SK-N-SH (cell line): Measurements from ENCODE around the gene TTC23.

ENCODE experiments used
- CHD2 ChIP-seq: fragments of 150-350 bp; IDR thresholded peaks from 2 replicates; pipeline ENCODE4 v1.6.1; 2018; ENCODE audit warnings: low read length; ENCODE audit not compliant: partially characterized antibody
- EP300 ChIP-seq, 2 experiments: IDR thresholded peaks; 2 replicates each; pipeline versions ENCODE4 v1.4.0 to v1.6.1; 2012; ENCODE audit warnings: borderline replicate concordance in 1 of 2, low read depth in 1 of 2, low read length in 1 of 2
- FOXM1 ChIP-seq: IDR thresholded peaks from 2 replicates; pipeline ENCODE4 v1.4.0; 2012; ENCODE audit warnings: low read depth, mild to moderate bottlenecking
- POLR2AphosphoS5 ChIP-seq: IDR thresholded peaks from 2 replicates; pipeline ENCODE4 v1.6.1; 2012; ENCODE audit warnings: low read depth, low read length
- RAD21 ChIP-seq: IDR thresholded peaks from 2 replicates; pipeline ENCODE4 v1.6.1; 2012; ENCODE audit warnings: mild to moderate bottlenecking, low read length
- REST ChIP-seq: IDR thresholded peaks from 2 replicates; pipeline ENCODE4 v1.6.1; 2012; ENCODE audit warnings: mild to moderate bottlenecking, low read depth, low read length, moderate library complexity
- YY1 ChIP-seq: IDR thresholded peaks from 2 replicates; pipeline ENCODE4 v1.4.0; 2012; ENCODE audit warnings: low read depth, mild to moderate bottlenecking
- TF ChIP-seq, protein P1 (sequence below): fragments of 200-600 bp; sonication (generic); IDR thresholded peaks from 2 replicates; pipeline ENCODE4 v1.6.1; 2017; ENCODE audit warnings: antibody characterized with exemption, mild to moderate bottlenecking, moderate library complexity

- no peak for TF ChIP-seq REST
- TF ChIP-seq, protein P1, sequence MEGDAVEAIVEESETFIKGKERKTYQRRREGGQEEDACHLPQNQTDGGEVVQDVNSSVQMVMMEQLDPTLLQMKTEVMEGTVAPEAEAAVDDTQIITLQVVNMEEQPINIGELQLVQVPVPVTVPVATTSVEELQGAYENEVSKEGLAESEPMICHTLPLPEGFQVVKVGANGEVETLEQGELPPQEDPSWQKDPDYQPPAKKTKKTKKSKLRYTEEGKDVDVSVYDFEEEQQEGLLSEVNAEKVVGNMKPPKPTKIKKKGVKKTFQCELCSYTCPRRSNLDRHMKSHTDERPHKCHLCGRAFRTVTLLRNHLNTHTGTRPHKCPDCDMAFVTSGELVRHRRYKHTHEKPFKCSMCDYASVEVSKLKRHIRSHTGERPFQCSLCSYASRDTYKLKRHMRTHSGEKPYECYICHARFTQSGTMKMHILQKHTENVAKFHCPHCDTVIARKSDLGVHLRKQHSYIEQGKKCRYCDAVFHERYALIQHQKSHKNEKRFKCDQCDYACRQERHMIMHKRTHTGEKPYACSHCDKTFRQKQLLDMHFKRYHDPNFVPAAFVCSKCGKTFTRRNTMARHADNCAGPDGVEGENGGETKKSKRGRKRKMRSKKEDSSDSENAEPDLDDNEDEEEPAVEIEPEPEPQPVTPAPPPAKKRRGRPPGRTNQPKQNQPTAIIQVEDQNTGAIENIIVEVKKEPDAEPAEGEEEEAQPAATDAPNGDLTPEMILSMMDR: no peak
- no peak for TF ChIP-seq EP300 (IDR thresholded peaks at IDR 0.05; ENCODE audit: borderline replicate concordance in 1 of 2, low read depth in 1 of 2, low read length in 1 of 2)
- no peak for TF ChIP-seq RAD21
- no peak for TF ChIP-seq YY1
- TF ChIP-seq POLR2AphosphoS5: no peak
- no peak for TF ChIP-seq CHD2
- no peak for TF ChIP-seq FOXM1
Measured at GRCh38 chr15:99108993-99109392, 140.4 kb downstream of the TTC23 start.
